SK-N-MC (cell line): Measurements from ENCODE around the gene DAO.

Experiments used
- EZH2 ChIP-seq: fragments of 200-600 bp; sonication (generic); IDR thresholded peaks from one replicate; pipeline ENCODE4 v1.6.1; 2017; ENCODE audit warnings: antibody characterized with exemption
- FOXP2 ChIP-seq: optimal IDR thresholded peaks from 2 replicates; pipeline ENCODE3; 2011; ENCODE audit warnings: mild to moderate bottlenecking, moderate library complexity; ENCODE audit not compliant: insufficient read depth; ENCODE audit errors: extremely low read length, control extremely low read depth
- POLR2AphosphoS5 ChIP-seq: IDR thresholded peaks from 2 replicates; pipeline ENCODE4 v1.6.1; 2012; ENCODE audit warnings: mild to moderate bottlenecking, low read depth, low read length, borderline replicate concordance

DNA sequence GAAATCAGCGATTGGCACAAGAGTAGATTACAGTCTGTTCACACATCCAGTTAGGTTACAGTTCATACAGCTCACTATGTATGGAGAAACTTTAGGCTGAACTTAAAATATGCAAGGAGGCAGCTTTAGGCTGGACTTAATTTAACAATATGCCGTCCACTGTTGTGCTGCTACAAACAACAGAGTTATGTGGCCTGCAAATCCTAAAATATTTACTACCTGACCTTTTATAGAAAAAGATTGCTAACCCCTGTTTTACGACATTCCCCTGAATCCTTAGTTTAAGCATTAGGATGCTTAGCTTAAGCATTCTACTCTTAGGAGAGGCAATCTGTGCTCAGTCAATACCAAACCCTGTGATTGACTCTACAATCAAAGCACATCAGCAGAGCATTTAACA is 50.9 kb downstream of the DAO start:
- TF ChIP-seq EZH2 = no peak
- no peak for TF ChIP-seq POLR2AphosphoS5
- TF ChIP-seq FOXP2 = no peak
